Vagina (tissue), 2 donors: ENCODE measurements around the gene PALM2AKAP2. TPM values are rescaled to one million over a fixed set of nuclear protein-coding genes. Genes with fewer than 3 reads are reported as not detected.

Experiments
- DNase-seq, 2 donors: peaks; one replicate each; pipeline ENCODE4 v3.0.0-alpha.2; 2017; ENCODE audit errors: extremely low spot score in 2 of 2
- H3K27ac ChIP-seq: fragments of 200-600 bp; sonication (generic); one replicate; pipeline ENCODE4 v1.5.1; 2019
- H3K27me3 ChIP-seq: fragments of 200-600 bp; sonication (generic); one replicate; pipeline ENCODE4 v1.5.1; 2019
- H3K36me3 ChIP-seq, 2 donors: fragments of 200-600 bp; sonication (generic); one replicate each; pipeline ENCODE4 v1.5.1; 2017 to 2019
- H3K4me1 ChIP-seq: fragments of 200-600 bp; sonication (generic); one replicate; pipeline ENCODE4 v1.5.1; 2019
- H3K4me3 ChIP-seq, 2 donors: fragments of 200-600 bp; sonication (generic); 1 replicate in 1 of 2; 2 replicates in 1 of 2; pipeline ENCODE4 v1.5.1; 2016 to 2019
- H3K9me3 ChIP-seq: fragments of 200-600 bp; sonication (generic); one replicate; pipeline ENCODE4 v1.5.1; 2019
- POLR2A ChIP-seq, 2 donors: fragments of 450-650 bp; IDR thresholded peaks; one replicate each; pipeline ENCODE4 v1.6.1; 2017; ENCODE audit warnings: antibody characterized with exemption in 2 of 2, mild to moderate bottlenecking in 2 of 2, moderate library complexity in 2 of 2
- POLR2AphosphoS5 ChIP-seq, 2 donors: sonication (generic); formaldehyde crosslinking; IDR thresholded peaks; one replicate each; pipeline ENCODE4 v1.9.0; 2017; ENCODE audit warnings: antibody characterized with exemption in 2 of 2, mild to moderate bottlenecking in 2 of 2, low read depth in 1 of 2; ENCODE audit not compliant: insufficient read depth in 1 of 2
- intact Hi-C: fragments of 100-400 bp; cut with DNase I; formaldehyde crosslinking; loops from one replicate; pipeline ENCODE4 v1.15.1; 2023
- total RNA-seq: library from RNA; depleted of rRNA; stranded (reverse); fragments of >200 nt; gene quantifications from one replicate; pipeline ENCODE4 v1.2.3, GENCODE V29; 2016
- TF ChIP-seq, protein P1 (sequence below), 3 experiments: fragments of 450-650 bp in 2 of 3; fragments of 200-600 bp in 1 of 3; sonication (generic) in 1 of 3; IDR thresholded peaks; one replicate each; pipeline ENCODE4 v1.5.1; 2017 to 2019; ENCODE audit warnings: antibody characterized with exemption in 3 of 3, mild to moderate bottlenecking in 2 of 3, moderate library complexity in 2 of 3

The PALM2AKAP2 gene
- total RNA-seq, 1 donor from 2014 or later, result 7.9 TPM

DNA sequence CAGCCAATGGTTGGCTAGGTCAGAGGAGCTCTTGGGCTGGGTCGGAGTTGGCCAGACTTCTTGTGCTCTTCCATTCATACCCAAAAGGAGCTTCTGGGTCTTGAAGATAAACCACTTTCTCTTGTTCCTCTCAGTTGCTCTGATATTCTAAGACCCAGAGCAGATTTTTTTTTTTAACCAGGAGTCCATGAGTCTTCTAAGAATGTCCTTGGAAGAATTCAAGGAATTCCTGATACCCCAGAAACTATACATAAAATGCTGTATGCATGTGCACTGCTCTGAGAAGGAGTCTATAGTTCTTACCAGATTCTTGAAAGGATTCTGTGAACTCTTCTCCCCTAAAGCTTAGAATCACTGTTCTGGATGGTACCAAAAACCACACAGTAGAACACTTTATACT, 9.9 kb upstream of the PALM2AKAP2 start:
- TF ChIP-seq, protein P1, sequence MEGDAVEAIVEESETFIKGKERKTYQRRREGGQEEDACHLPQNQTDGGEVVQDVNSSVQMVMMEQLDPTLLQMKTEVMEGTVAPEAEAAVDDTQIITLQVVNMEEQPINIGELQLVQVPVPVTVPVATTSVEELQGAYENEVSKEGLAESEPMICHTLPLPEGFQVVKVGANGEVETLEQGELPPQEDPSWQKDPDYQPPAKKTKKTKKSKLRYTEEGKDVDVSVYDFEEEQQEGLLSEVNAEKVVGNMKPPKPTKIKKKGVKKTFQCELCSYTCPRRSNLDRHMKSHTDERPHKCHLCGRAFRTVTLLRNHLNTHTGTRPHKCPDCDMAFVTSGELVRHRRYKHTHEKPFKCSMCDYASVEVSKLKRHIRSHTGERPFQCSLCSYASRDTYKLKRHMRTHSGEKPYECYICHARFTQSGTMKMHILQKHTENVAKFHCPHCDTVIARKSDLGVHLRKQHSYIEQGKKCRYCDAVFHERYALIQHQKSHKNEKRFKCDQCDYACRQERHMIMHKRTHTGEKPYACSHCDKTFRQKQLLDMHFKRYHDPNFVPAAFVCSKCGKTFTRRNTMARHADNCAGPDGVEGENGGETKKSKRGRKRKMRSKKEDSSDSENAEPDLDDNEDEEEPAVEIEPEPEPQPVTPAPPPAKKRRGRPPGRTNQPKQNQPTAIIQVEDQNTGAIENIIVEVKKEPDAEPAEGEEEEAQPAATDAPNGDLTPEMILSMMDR (IDR thresholded peaks at IDR 0.05), result no peak
- no peak for TF ChIP-seq POLR2AphosphoS5 (IDR thresholded peaks at IDR 0.05; ENCODE audit: insufficient read depth in 1 of 2, low read depth in 1 of 2)
- TF ChIP-seq POLR2A (IDR thresholded peaks at IDR 0.05), result no peak
- Histone ChIP-seq H3K36me3 (no peaks in the 10 kb centered on the region), H3K27me3 (no peaks in the 10 kb centered on the region), H3K9me3 (no peaks in the 10 kb centered on the region), H3K4me3 (no peak overlapping the region), H3K4me1 (no peaks in the 10 kb centered on the region), H3K27ac (no peak overlapping the region)
- intact Hi-C loops, result no loop called here
- DNase-seq, result no peak

DNA sequence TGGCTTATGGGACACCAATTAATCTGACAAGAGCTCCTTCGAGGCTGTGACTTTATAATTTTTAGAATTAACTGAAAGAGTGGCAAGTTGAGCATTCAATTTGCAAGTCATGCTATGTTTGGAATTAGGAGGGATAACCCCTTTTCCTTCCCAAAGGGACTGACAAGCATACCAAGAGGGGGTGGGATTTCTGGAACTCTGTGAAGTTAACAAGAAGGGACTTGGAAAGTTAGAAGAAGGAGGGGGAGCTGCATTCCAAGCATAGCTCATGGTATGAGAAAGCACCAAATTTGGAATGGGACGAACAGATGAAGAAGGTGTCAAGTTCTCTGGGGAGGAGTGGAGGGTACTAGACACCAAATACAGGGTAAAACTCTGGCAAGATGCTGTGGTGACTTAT, 8.9 kb upstream of the PALM2AKAP2 start:
- H3K36me3 ChIP-seq, result no peaks in the 10 kb centered on the region
- no peak overlapping the region for H3K4me3 ChIP-seq
- no peaks in the 10 kb centered on the region for H3K27me3 ChIP-seq
- H3K27ac ChIP-seq, result no peak overlapping the region
- no peak for DNase-seq
- H3K9me3 ChIP-seq, result no peaks in the 10 kb centered on the region
- no peaks in the 10 kb centered on the region for H3K4me1 ChIP-seq
- intact Hi-C loops, result no loop called here
- no peak for TF ChIP-seq POLR2AphosphoS5 (IDR thresholded peaks at IDR 0.05; ENCODE audit: insufficient read depth in 1 of 2, low read depth in 1 of 2)
- TF ChIP-seq POLR2A (IDR thresholded peaks at IDR 0.05), result no peak
- TF ChIP-seq, protein P1 (IDR thresholded peaks at IDR 0.05), result no peak

DNA sequence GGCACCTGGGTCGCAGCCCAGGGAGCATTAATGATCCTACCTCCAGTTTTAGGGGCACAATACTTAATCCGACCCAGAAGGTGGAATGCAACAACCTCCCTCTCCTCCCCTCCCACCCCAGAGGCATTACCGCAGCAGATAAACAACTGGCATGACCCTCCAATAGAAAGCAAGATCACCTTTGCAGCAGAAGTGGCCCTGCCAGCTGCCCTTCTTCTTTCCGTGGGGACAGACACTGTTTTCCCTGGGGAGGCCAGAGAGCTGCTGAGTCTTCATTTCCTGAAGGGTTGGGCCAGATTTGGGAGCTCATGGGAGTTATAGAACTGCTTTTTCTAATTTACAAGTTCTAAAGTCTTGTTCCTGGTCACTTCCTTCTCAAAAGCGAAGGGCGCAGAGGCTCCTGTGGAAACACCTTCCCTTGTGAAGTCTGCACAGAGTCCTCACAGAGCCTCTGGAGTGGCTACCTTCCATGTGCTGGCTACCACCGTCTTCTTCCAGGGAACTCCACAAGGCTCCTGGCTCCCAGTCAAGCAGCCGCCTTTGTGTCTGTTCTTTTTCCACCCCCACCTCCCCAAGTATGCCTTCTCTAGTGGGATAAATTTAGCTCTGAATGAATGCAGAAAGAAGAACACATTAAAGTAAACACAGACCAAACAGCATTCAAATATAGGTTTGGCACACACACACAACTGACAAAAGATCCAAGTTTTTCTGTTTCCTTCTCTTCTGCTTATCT, 8.0 kb upstream of the PALM2AKAP2 start:
- Histone ChIP-seq H3K4me3 (no peak overlapping the region), H3K36me3 (no peaks in the 10 kb centered on the region), H3K4me1 (no peaks in the 10 kb centered on the region), H3K9me3 (no peaks in the 10 kb centered on the region), H3K27ac (no peak overlapping the region), H3K27me3 (no peaks in the 10 kb centered on the region)
- no peak for DNase-seq
- intact Hi-C loops, result no loop called here
- TF ChIP-seq POLR2AphosphoS5 (IDR thresholded peaks at IDR 0.05; ENCODE audit: insufficient read depth in 1 of 2, low read depth in 1 of 2) (no peak), POLR2A (IDR thresholded peaks at IDR 0.05) (no peak)
- TF ChIP-seq, protein P1 (IDR thresholded peaks at IDR 0.05), result no peak

DNA sequence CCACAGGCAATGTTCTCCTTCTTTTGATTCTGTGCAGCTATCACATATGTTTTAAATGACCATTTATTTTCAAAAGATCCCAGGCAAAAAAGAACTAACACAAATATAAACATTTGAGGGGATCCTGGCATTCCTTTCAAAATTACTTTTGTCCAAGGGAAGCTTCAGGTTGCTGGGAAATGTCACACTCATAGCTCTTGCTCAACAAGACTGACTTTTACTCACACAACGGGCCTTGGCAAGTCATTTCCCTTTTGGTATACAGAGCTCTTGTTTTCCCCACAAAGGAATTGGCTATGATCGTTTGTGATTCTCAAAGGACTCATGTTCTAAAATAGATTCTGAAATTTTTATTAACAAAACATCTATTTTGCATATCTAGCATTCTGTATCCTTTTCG, 4.5 kb upstream of the PALM2AKAP2 start:
- Histone ChIP-seq H3K4me3 (no peak overlapping the region), H3K27me3 (no peaks in the 10 kb centered on the region), H3K9me3 (no peaks in the 10 kb centered on the region), H3K27ac (no peak overlapping the region), H3K4me1 (peaks cover 2% of the 10 kb centered on the region), H3K36me3 (no peaks in the 10 kb centered on the region)
- DNase-seq, result no peak
- TF ChIP-seq POLR2AphosphoS5 (IDR thresholded peaks at IDR 0.05; ENCODE audit: insufficient read depth in 1 of 2, low read depth in 1 of 2) (no peak), POLR2A (IDR thresholded peaks at IDR 0.05) (no peak)
- TF ChIP-seq, protein P1 (IDR thresholded peaks at IDR 0.05), result no peak
- intact Hi-C loops, result no loop called here

DNA sequence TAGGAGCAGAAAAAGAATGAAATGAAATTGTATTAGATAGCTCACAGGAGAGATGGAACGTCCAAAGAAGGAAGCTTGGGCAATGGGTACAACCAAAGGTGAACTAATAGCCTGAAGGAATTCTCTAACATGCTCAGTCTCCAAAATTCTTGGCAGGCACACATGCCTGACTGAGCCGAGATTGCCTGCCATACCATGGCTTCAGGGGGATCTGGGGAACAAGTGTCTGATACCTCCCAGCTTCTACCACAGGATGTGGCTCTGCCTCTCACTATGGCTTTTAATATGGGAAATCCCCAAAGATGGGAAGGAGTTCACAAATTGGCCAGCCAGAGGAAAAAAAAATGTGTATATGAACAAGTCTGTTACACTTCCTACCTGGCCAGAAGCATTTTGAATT, 3.6 kb upstream of the PALM2AKAP2 start:
- H3K9me3 ChIP-seq, result no peaks in the 10 kb centered on the region
- H3K4me1 ChIP-seq, result peaks cover 8% of the 10 kb centered on the region
- no peak for DNase-seq
- no peaks in the 10 kb centered on the region for H3K27me3 ChIP-seq
- intact Hi-C loops, result no loop called here
- H3K27ac ChIP-seq, result no peak overlapping the region
- H3K36me3 ChIP-seq, result no peaks in the 10 kb centered on the region
- H3K4me3 ChIP-seq, result no peak overlapping the region
- TF ChIP-seq, protein P1 (IDR thresholded peaks at IDR 0.05), result no peak
